H1 (cell line): ENCODE results near the gene ADM. TPM values are rescaled to one million over a fixed set of nuclear protein-coding genes. Genes with fewer than 3 reads are reported as not detected.

ENCODE experiments used
- CTCF ChIA-PET: fragments of 300-600 bp; sonication (Branson Sonifier 250); formaldehyde crosslinking; loops from one replicate; lab custom pipeline; 2021; ENCODE audit not compliant: partially characterized antibody; lab: Charles Lee
- POLR2A ChIA-PET: fragments of 300-600 bp; sonication (Branson Sonifier 250); formaldehyde crosslinking; loops from one replicate; lab custom pipeline; 2021; ENCODE audit warnings: inconsistent platforms; ENCODE audit not compliant: partially characterized antibody; lab: Charles Lee
- DNase-seq, 2 experiments: peaks; one replicate each; pipeline versions ENCODE4 v3.0.0 to v3.0.0-alpha.2; 2010 to 2022; ENCODE audit warnings: low spot score in 2 of 2, low read depth in 1 of 2, mixed read lengths in 1 of 2
- FAIRE-seq: peaks from 2 replicates; lab custom pipeline; 2011; peaks lifted over from hg19 to GRCh38; lab: Jason Lieb, UNC
- H2AFZ ChIP-seq: 2 replicates; pipeline ENCODE4 v1.8.1; 2012; ENCODE audit warnings: low read length, inconsistent platforms
- H2AK5ac ChIP-seq: 2 replicates; pipeline ENCODE4 v1.6.1; 2013; ENCODE audit warnings: low read depth, low read length
- H2BK120ac ChIP-seq: replicated peaks from 2 replicates; pipeline ENCODE3; 2013; ENCODE audit warnings: low read depth, low read length, inconsistent platforms
- H2BK12ac ChIP-seq: 2 replicates; pipeline ENCODE4 v1.6.1; 2013; ENCODE audit warnings: low read depth, low read length
- H2BK15ac ChIP-seq: 2 replicates; pipeline ENCODE4 v1.6.1; 2013; ENCODE audit warnings: low read length
- H2BK20ac ChIP-seq: 2 replicates; pipeline ENCODE4 v1.6.1; 2013; ENCODE audit warnings: low read length
- H2BK5ac ChIP-seq: 2 replicates; pipeline ENCODE4 v1.6.1; 2013; ENCODE audit warnings: low read depth, low read length
- H3K14ac ChIP-seq: 2 replicates; pipeline ENCODE4 v1.6.1; 2013; ENCODE audit warnings: inconsistent platforms; ENCODE audit not compliant: insufficient read length
- H3K18ac ChIP-seq: 2 replicates; pipeline ENCODE4 v1.6.1; 2013; ENCODE audit warnings: low read length; ENCODE audit errors: extremely low read depth
- H3K23ac ChIP-seq: 2 replicates; pipeline ENCODE4 v1.6.1; 2013; ENCODE audit warnings: inconsistent platforms; ENCODE audit not compliant: insufficient read length
- H3K23me2 ChIP-seq: 2 replicates; pipeline ENCODE4 v1.6.1; 2013; ENCODE audit warnings: low read depth, low read length
- H3K27ac ChIP-seq: 2 replicates; pipeline ENCODE4 v1.6.1; 2011; ENCODE audit warnings: low read depth, low read length, inconsistent platforms
- H3K27me3 ChIP-seq, 4 experiments: replicated peaks in 1 of 4; 1 replicate in 1 of 4; 2 replicates in 3 of 4; pipeline versions ENCODE4 v1.6.1 to v1.8.1; 2011 to 2013; ENCODE audit warnings: low read length in 3 of 4, mild to moderate bottlenecking in 3 of 4, inconsistent platforms in 2 of 4, mixed read lengths in 2 of 4, moderate library complexity in 1 of 4; ENCODE audit not compliant: control insufficient read depth in 3 of 4, insufficient read depth in 3 of 4; ENCODE audit errors: extremely low read depth in 1 of 4
- H3K36me3 ChIP-seq, 4 experiments: 2 replicates each; pipeline versions ENCODE4 v1.6.1 to v1.8.1; 2011 to 2013; ENCODE audit warnings: mild to moderate bottlenecking in 4 of 4, low read length in 3 of 4, moderate library complexity in 2 of 4, control low read depth in 1 of 4, inconsistent platforms in 1 of 4; ENCODE audit not compliant: insufficient read depth in 4 of 4, control insufficient read depth in 2 of 4
- H3K4ac ChIP-seq: replicated peaks from 2 replicates; pipeline ENCODE3; 2013; ENCODE audit warnings: low read length, low read depth, mixed read lengths, inconsistent platforms; ENCODE audit not compliant: insufficient read length
- H3K4me1 ChIP-seq, 4 experiments: replicated peaks in 1 of 4; 1 replicate in 1 of 4; 2 replicates in 3 of 4; pipeline versions ENCODE4 v1.6.1 to v1.8.1; 2011 to 2013; ENCODE audit warnings: low read length in 3 of 4, inconsistent platforms in 2 of 4, mixed read lengths in 1 of 4; ENCODE audit not compliant: insufficient read depth in 4 of 4, control insufficient read depth in 3 of 4
- H3K4me2 ChIP-seq, 2 experiments: 2 replicates each; pipeline versions ENCODE4 v1.6.1 to v1.8.1; 2011 to 2013; ENCODE audit warnings: low read depth in 2 of 2, low read length in 2 of 2, control low read depth in 1 of 2, inconsistent platforms in 1 of 2, mild to moderate bottlenecking in 1 of 2; ENCODE audit not compliant: insufficient read depth in 1 of 2
- H3K4me3 ChIP-seq, 4 experiments: fragments of 200-600, 300-600 bp in 1 of 4; sonication (generic), shearing (Covaris generic), sonication (Bioruptor Twin) in 1 of 4; 2 replicates each; pipeline versions ENCODE4 v1.5.1 to v1.8.1; 2011 to 2016; ENCODE audit warnings: low read length in 4 of 4, low read depth in 3 of 4, control low read depth in 2 of 4, inconsistent platforms in 2 of 4, mild to moderate bottlenecking in 2 of 4, mixed read lengths in 1 of 4, moderate library complexity in 1 of 4; ENCODE audit not compliant: insufficient read depth in 2 of 4; ENCODE audit errors: extremely low read depth in 1 of 4
- H3K56ac ChIP-seq: replicated peaks from 2 replicates; pipeline ENCODE3; 2013; ENCODE audit warnings: low read depth, mild to moderate bottlenecking, mixed read lengths, low read length, inconsistent platforms; ENCODE audit not compliant: insufficient read length
- H3K79me1 ChIP-seq: 2 replicates; pipeline ENCODE4 v1.6.1; 2013; ENCODE audit warnings: low read depth, low read length, control low read depth
- H3K79me2 ChIP-seq, 2 experiments: 2 replicates each; pipeline versions ENCODE4 v1.6.1 to v1.8.1; 2012 to 2013; ENCODE audit warnings: low read length in 2 of 2, mild to moderate bottlenecking in 2 of 2, inconsistent platforms in 1 of 2; ENCODE audit not compliant: insufficient read depth in 2 of 2, control insufficient read depth in 1 of 2
- H3K9ac ChIP-seq, 4 experiments: replicated peaks in 1 of 4; 1 replicate in 1 of 4; 2 replicates in 3 of 4; pipeline versions ENCODE4 v1.6.1 to v1.8.1; 2011 to 2013; ENCODE audit warnings: low read depth in 3 of 4, low read length in 3 of 4, control low read depth in 2 of 4, mild to moderate bottlenecking in 2 of 4, moderate library complexity in 2 of 4, inconsistent platforms in 1 of 4; ENCODE audit errors: extremely low read depth in 1 of 4
- H3K9me3 ChIP-seq, 2 experiments: 2 replicates each; pipeline versions ENCODE4 v1.6.1 to v1.8.1; 2012 to 2013; ENCODE audit warnings: mild to moderate bottlenecking in 2 of 2, moderate library complexity in 2 of 2, control low read depth in 1 of 2, inconsistent platforms in 1 of 2, low read depth in 1 of 2, low read length in 1 of 2, mixed read lengths in 1 of 2; ENCODE audit not compliant: insufficient read depth in 2 of 2
- H4K20me1 ChIP-seq, 2 experiments: replicated peaks in 1 of 2; 2 replicates each; pipeline versions ENCODE3 to v1.8.1; 2011 to 2013; ENCODE audit warnings: inconsistent platforms in 2 of 2, low read length in 2 of 2, mild to moderate bottlenecking in 1 of 2; ENCODE audit not compliant: insufficient read depth in 2 of 2, control insufficient read depth in 1 of 2
- H4K5ac ChIP-seq: 2 replicates; pipeline ENCODE4 v1.6.1; 2013; ENCODE audit warnings: low read length, low read depth, mixed read lengths, inconsistent platforms; ENCODE audit not compliant: insufficient read length
- H4K8ac ChIP-seq: 2 replicates; pipeline ENCODE4 v1.8.0; 2013; ENCODE audit warnings: mild to moderate bottlenecking, moderate library complexity, low read length, inconsistent platforms; ENCODE audit not compliant: insufficient read depth; ENCODE audit errors: extremely low read depth
- H4K91ac ChIP-seq: replicated peaks from 2 replicates; pipeline ENCODE3; 2013; ENCODE audit warnings: low read length, mixed read lengths, inconsistent platforms; ENCODE audit not compliant: insufficient read length
- ASH2L ChIP-seq: fragments of 200-600, 300-600 bp; sonication (generic); IDR thresholded peaks from one replicate; pipeline ENCODE4 v1.7.1; 2017; ENCODE audit warnings: low read length
- BRCA1 ChIP-seq: IDR thresholded peaks from 2 replicates; pipeline ENCODE4 v1.6.1; 2012; ENCODE audit warnings: low read depth, low read length, improper control_type of control experiment
- EGR1 ChIP-seq: IDR thresholded peaks from 2 replicates; pipeline ENCODE4 v1.6.1; 2011; ENCODE audit warnings: low read depth, low read length, borderline replicate concordance
- GTF2F1 ChIP-seq: IDR thresholded peaks from 2 replicates; pipeline ENCODE4 v1.6.1; 2012; ENCODE audit warnings: low read depth, low read length, improper control_type of control experiment, borderline replicate concordance
- JUND ChIP-seq: IDR thresholded peaks from 2 replicates; pipeline ENCODE4 v1.6.1; 2011; ENCODE audit warnings: mild to moderate bottlenecking, improper control_type of control experiment, low read length
- NANOG ChIP-seq: IDR thresholded peaks from 2 replicates; pipeline ENCODE4 v1.6.1; 2011; ENCODE audit warnings: low read length, low read depth, mild to moderate bottlenecking, inconsistent platforms; ENCODE audit not compliant: insufficient read depth, poor library complexity, severe bottlenecking
- RBBP5 ChIP-seq: IDR thresholded peaks from 2 replicates; pipeline ENCODE4 v1.7.1; 2012; ENCODE audit warnings: low read depth, mild to moderate bottlenecking, inconsistent platforms, low read length, moderate library complexity, borderline replicate concordance
- SUZ12 ChIP-seq: fragments of 200-600 bp; sonication (generic); IDR thresholded peaks from 2 replicates; pipeline ENCODE4 v1.6.1; 2012; ENCODE audit warnings: mild to moderate bottlenecking, inconsistent platforms, low read length, moderate library complexity, mixed read lengths
- TAF1 ChIP-seq: IDR thresholded peaks from 2 replicates; pipeline ENCODE4 v1.6.1; 2011; ENCODE audit warnings: mild to moderate bottlenecking, low read depth, low read length
- TBP ChIP-seq: IDR thresholded peaks from 2 replicates; pipeline ENCODE4 v1.6.1; 2011; ENCODE audit warnings: low read depth, low read length, improper control_type of control experiment
- YY1 ChIP-seq: IDR thresholded peaks from 2 replicates; pipeline ENCODE4 v1.6.1; 2011; ENCODE audit warnings: low read depth, mild to moderate bottlenecking, low read length
- polyA plus RNA-seq, 7 experiments: library from polyadenylated mRNA; depleted of rRNA in 3 of 7; stranded (reverse) in 5 of 7; unstranded in 2 of 7; fragments of >200 nt in 5 of 7; fragments of 200-250 nt in 2 of 7; gene quantifications; 1 replicate in 5 of 7; 2 replicates in 1 of 7; 4 replicates in 1 of 7; pipeline versions ENCODE4 v1.2.1 to v1.2.3, GENCODE V29; 2011 to 2013; ENCODE audit warnings: missing spikeins in 2 of 7, mixed read lengths in 2 of 7
- total RNA-seq: library from RNA; stranded (reverse); fragmentation: NEBNext Ultra II Directional; extraction: Animal tissue kit (Norgen Biotek cat#: 25700); gene quantifications from 2 replicates; pipeline ENCODE4 v1.2.1, GENCODE V29; 2021
- TF ChIP-seq, protein P1 (sequence below): IDR thresholded peaks from 2 replicates; pipeline ENCODE4 v1.6.1; 2012; ENCODE audit warnings: inconsistent platforms

Gene ADM
- total and polyA plus RNA-seq, 2 of the 8 experiments (the other 6 are each of a cell fraction or from before 2014, with no cell fraction given) = 94.1 to 95.6 TPM

DNA sequence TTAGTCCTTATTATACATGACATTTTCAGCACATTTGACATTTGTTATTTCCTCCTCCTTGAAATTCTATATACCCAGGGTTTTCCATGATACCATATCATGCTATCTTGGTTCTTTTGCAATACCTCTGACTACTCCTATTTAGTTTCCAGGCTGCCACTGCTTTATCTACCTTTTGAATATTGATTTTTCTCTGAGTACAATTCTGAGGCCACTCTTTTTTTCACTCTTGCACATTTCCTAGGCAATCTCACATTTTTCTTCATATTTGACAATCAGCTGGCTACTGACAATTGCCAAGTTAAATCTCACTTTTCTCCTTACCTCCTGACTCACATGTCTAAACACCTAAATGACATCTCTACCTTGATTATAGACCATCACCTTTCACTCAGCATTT, 22.8 kb upstream of the ADM start:
- CTCF ChIA-PET = interaction anchor here (0.6 to 2.6 kb wide), 3 partner anchors 10 to 85 kb away, joined by 3 to 6 read pairs (median 3); no protein-coding TSS in a partner anchor
- POLR2A ChIA-PET = no interaction called here
- H3K9me3 ChIP-seq = no peaks in the 10 kb centered on the region
- TF ChIP-seq ASH2L (no peak), TBP (no peak), NANOG (no peak), RBBP5 (no peak), JUND (no peak), GTF2F1 (no peak), SUZ12 (no peak), BRCA1 (no peak), EGR1 (no peak), YY1 (no peak), TAF1 (no peak)
- TF ChIP-seq, protein P1, sequence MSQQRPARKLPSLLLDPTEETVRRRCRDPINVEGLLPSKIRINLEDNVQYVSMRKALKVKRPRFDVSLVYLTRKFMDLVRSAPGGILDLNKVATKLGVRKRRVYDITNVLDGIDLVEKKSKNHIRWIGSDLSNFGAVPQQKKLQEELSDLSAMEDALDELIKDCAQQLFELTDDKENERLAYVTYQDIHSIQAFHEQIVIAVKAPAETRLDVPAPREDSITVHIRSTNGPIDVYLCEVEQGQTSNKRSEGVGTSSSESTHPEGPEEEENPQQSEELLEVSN = no peak
- TF ChIP-seq, all 59 proteins: peak for 0
- Histone ChIP-seq H2BK12ac (no peak overlapping the region), H3K27ac (no peak overlapping the region), H4K20me1 (no peaks in the 10 kb centered on the region), H3K79me1 (0 out of 2 replicates have a peak, but pooled peaks cover 2% of the 10 kb centered on the region), H3K4me1 (no peaks in the 10 kb centered on the region), H3K4ac (no peak overlapping the region), H3K23me2 (no peaks in the 10 kb centered on the region; the same call in 1 of the 2 replicates), H4K91ac (no peak overlapping the region), H3K4me3 (no peak overlapping the region), H3K27me3 (peaks cover 0 to 1% (median 0%) of the 10 kb centered on the region in 4 experiments; a peak in 1 of 7 replicates), H3K36me3 (no peaks in the 10 kb centered on the region), H4K8ac (no peak overlapping the region), H2BK15ac (no peak overlapping the region), H3K56ac (peak overlapping the region; percentile 60), H3K9ac (no peak overlapping the region), H4K5ac (no peak overlapping the region), H2AK5ac (no peak overlapping the region), H2BK5ac (no peak overlapping the region), H3K23ac (no peak overlapping the region), H3K18ac (no peak overlapping the region), H2AFZ (no peak overlapping the region), H3K79me2 (peaks cover 0 to 81% of the 10 kb centered on the region in 2 experiments; a peak in 2 of 4 replicates), H3K4me2 (no peak overlapping the region), H3K14ac (no peak overlapping the region), H2BK120ac (no peak overlapping the region), H2BK20ac (no peak overlapping the region)
- DNase-seq (no peak), FAIRE-seq (no peak)
